SJSA1 (cell line): ENCODE measurements around the gene MRFAP1. TPM values are rescaled to one million over a fixed set of nuclear protein-coding genes. Genes with fewer than 3 reads are reported as not detected.

Source experiments
- DNase-seq, 2 experiments: peaks; one replicate each; pipeline ENCODE4 v3.0.0-alpha.2; 2015 to 2020; ENCODE audit warnings: low spot score in 2 of 2, low read depth in 1 of 2
- H3K27ac ChIP-seq: fragments of 250-450 bp; sonication (Bioruptor Pico); 2 replicates; pipeline ENCODE4 v1.5.1; 2020; ENCODE audit warnings: mild to moderate bottlenecking, moderate library complexity
- H3K27me3 ChIP-seq: fragments of 250-450 bp; sonication (Bioruptor Pico); replicated peaks from 2 replicates; pipeline ENCODE4 v1.5.1; 2020; ENCODE audit warnings: mild to moderate bottlenecking, moderate library complexity
- H3K36me3 ChIP-seq: fragments of 250-450 bp; sonication (Bioruptor Pico); 2 replicates; pipeline ENCODE4 v1.5.1; 2020; ENCODE audit warnings: mild to moderate bottlenecking
- H3K4me1 ChIP-seq: fragments of 250-450 bp; sonication (Bioruptor Pico); replicated peaks from 2 replicates; pipeline ENCODE4 v1.6.1; 2021; ENCODE audit warnings: mild to moderate bottlenecking
- H3K4me3 ChIP-seq: fragments of 250-450 bp; sonication (Bioruptor Pico); 2 replicates; pipeline ENCODE4 v1.5.1; 2020; ENCODE audit warnings: mild to moderate bottlenecking
- H3K9me3 ChIP-seq: fragments of 250-450 bp; sonication (Bioruptor Pico); replicated peaks from 2 replicates; pipeline ENCODE4 v1.5.1; 2020; ENCODE audit warnings: mild to moderate bottlenecking
- total RNA-seq: library from RNA; depleted of rRNA; stranded (reverse); fragments of >200 nt; shearing (Covaris generic); gene quantifications from 2 replicates; pipeline ENCODE4 v1.2.3, GENCODE V29; 2014; rRNA removed

The MRFAP1 gene
- total RNA-seq: 65.2 and 84.8 TPM in 2 replicates

DNA sequence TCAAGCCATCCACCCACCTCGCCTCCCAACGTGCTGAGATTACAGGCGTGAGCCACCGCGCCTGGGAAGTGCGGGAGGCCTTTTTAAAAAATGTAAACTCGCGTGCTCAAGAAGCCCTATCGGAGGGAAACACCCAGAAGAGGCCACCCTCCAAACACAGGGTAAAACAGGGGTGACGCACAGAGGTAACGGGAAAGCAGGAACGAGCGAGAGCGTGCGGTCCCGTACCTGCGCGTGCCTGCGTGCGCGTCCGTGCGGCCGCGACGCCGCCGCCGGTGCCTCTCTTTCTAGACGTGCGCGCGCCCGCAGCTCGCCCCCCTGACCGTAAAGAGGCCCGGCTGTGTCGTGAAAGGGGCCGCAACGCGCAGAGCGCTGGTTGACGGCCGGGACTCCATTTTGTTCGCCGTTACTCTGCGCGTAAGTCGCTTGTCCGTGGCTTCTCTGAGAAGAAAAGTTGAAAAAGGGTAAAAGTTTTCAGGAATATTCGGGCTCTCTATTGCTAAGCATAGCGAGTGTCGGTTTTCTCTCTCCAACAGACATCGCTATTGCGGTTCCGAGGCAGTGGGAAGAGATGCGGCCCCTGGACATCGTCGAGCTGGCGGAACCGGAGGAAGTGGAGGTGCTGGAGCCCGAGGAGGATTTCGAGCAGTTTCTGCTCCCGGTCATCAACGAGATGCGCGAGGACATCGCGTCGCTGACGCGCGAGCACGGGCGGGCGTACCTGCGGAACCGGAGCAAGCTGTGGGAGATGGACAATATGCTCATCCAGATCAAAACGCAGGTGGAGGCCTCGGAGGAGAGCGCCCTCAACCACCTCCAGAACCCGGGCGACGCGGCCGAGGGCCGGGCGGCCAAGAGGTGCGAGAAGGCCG, at the start of gene MRFAP1:
MRFAP1 (plus strand) TSS at position 394 of the 872 bp plus-strand sequence; CDS start at position 572, 178 bp downstream.
- peak; percentile 80 to 87 for DNase-seq

DNA sequence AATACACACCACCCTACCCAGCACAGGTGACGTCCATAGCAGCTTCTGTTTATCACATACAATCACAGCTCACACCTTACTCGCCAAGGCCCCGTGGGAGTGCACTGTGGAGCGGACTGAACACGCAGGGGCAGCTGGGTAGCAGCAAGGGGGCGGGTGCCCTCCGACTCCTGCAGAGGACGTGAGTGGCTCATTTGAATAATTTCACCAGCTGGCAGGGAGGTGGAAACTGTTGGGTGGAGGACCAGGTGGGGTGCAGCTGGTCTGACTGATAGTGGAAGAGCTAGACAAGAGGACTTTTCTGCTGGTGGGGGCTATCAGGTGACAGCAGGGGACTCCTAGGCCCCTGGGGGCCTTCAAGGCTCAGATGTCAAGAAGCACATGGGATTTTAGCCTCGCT, 49.2 kb upstream of the MRFAP1 start:
- H3K27ac ChIP-seq: no peak overlapping the region
- DNase-seq: no peak
- no peaks in the 10 kb centered on the region for H3K36me3 ChIP-seq
- H3K4me3 ChIP-seq: no peak overlapping the region
- no peaks in the 10 kb centered on the region for H3K4me1 ChIP-seq
- no peaks in the 10 kb centered on the region for H3K27me3 ChIP-seq
- no peaks in the 10 kb centered on the region for H3K9me3 ChIP-seq

More for the DNA sequence above, at the start of gene MRFAP1:
- peak within 1 kb of the TSS; percentile 71 for H3K4me3 ChIP-seq
- H3K9me3 ChIP-seq: no peaks in the 10 kb centered on the region
- H3K27ac ChIP-seq: peak within 1 kb of the TSS; percentile 71
- no peaks in the 10 kb centered on the region for H3K27me3 ChIP-seq
- H3K36me3 ChIP-seq: peaks cover 26% of the 10 kb centered on the region
- H3K4me1 ChIP-seq: peaks cover 10% of the 10 kb centered on the region

DNA sequence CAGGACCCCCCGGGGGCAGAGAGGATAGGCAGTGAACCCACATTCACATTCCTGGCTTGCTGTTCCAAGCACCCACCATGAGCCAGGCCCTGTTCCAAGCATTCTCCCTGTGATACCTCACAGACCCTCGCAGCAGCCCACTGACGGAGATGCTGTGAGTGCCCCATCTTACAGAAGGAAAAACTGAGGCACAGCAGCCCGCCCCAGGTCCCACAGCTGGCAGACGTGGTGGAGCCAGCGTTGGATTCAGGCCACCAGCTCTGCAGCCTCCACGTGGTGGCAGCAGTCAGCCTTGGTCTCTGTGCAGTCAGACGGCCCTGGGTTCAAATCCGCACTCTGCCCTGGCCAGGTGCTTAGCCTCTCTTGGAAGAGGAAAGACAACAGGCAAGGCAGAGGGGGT, 48.7 kb upstream of the MRFAP1 start:
- Histone ChIP-seq H3K27me3 (no peaks in the 10 kb centered on the region), H3K4me1 (no peaks in the 10 kb centered on the region), H3K27ac (no peak overlapping the region), H3K9me3 (no peaks in the 10 kb centered on the region), H3K36me3 (no peaks in the 10 kb centered on the region), H3K4me3 (no peak overlapping the region)
- no peak for DNase-seq

DNA sequence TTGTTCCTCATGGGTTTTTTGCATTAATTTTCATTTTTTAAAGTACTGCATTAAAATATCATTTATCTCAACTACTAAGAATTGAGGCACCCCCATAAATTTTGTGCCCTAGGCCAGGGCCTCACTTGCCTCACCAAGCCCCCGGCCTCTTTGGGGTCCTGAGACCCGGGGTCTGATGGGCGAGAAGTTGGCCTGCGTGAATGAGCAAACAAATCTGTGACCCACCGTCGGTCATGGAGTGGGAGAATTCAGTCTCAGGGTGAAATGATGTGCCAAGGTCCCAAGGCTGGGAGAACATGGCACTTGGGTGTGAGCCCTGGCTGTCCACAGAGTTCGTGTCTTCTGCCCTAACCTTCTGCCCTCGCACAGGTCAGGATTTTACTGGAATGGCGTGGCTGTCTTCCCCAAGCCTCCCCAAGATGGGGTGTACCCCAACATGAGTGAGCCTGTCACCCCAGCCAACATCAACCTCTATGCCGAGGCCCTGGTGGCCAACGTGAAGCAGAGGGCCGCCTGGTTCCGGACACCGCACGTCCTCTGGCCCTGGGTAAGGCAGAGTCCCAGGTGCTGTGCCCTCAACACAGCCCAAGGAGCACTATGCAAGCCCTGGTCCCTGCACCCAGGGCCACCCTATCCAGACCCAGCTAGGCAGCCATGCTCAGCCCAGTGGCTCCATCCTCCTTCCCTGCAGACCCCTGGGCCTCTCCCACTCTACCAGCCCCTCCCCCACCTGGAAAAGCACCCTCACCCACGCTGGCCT, 47.5 kb upstream of the MRFAP1 start:
- Histone ChIP-seq H3K4me1 (no peaks in the 10 kb centered on the region), H3K9me3 (no peaks in the 10 kb centered on the region), H3K36me3 (no peaks in the 10 kb centered on the region), H3K27ac (no peak overlapping the region), H3K27me3 (no peaks in the 10 kb centered on the region), H3K4me3 (no peak overlapping the region)
- no peak for DNase-seq

DNA sequence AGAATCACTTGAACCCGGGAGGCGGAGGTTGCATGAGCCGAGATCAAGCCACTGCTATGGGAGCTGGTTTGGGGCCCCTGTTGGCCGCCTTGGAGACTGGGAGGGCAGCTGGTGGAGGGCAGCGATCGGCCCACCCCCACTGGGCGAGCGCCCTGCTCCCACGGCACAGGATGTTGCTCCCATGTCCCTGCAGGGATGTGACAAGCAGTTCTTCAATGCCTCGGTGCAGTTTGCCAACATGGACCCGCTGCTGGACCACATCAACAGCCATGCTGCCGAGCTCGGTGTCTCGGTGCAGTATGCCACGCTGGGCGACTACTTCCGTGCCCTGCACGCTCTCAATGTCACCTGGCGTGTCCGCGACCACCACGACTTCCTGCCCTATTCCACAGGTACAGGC, 46.1 kb upstream of the MRFAP1 start:
- H3K27ac ChIP-seq: no peak overlapping the region
- H3K9me3 ChIP-seq: no peaks in the 10 kb centered on the region
- no peak overlapping the region for H3K4me3 ChIP-seq

DNA sequence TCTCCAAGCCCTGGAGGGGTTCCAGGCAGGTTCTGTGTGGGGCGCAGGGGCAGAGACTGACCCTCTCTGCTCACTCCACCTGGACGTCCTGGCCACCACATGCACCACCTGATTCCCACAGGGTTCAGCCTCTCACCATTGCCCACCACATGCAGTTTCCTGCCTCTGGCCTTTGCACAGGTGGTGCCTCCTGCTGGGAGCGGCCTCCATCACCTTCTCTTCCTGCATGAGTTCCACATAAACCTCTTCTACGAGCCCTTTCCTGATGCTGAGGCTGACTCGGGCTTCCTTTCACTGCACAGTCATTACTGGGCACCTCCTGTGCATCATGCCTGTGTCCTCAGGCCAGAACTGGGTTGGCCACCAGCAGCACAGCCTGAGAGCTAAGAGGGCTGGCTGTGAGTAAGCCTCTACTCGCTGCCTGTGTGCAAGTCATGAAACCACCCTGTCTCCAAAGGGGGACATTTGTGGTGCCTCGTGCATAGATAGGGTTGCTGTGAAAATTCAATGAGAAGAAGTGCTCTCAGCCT, 45.6 kb upstream of the MRFAP1 start:
- Histone ChIP-seq H3K4me3 (no peak overlapping the region), H3K36me3 (no peaks in the 10 kb centered on the region), H3K4me1 (no peaks in the 10 kb centered on the region), H3K27ac (no peak overlapping the region), H3K9me3 (no peaks in the 10 kb centered on the region), H3K27me3 (no peaks in the 10 kb centered on the region)
- no peak for DNase-seq

More for the DNA sequence above, 46.1 kb upstream of the MRFAP1 start:
- DNase-seq: no peak
- no peaks in the 10 kb centered on the region for H3K4me1 ChIP-seq
- H3K27me3 ChIP-seq: no peaks in the 10 kb centered on the region
- H3K36me3 ChIP-seq: no peaks in the 10 kb centered on the region

DNA sequence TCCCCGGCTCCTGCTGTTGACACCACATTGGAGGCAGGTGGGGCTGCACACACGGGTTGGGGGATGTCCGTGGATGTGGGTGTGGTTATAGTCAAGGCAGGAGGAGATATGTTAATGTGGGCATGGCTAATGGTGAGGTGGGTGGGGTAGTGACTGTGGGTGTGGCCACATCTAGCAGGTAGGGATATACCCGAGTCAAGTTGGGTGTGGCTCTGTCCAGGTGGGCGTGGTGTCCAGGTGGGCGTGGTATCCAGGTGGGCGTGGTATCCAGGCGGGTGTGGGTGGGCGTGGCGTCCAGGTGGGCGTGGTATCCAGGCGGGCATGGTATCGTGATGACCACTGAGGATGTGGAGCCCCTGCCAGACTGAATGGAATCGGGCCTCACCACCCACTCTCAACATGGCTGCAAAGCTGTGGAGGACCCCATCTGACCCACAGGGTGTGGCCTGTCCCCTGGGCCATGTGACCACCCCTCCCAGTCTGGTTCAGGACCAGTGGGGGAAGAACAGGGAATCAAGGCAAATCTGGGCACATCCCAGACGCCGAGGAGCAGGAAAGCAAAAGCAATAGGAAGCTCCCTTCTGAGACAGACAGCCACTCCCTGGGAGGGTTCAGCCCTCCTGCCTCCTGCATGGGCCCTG, 44.5 kb upstream of the MRFAP1 start:
- H3K9me3 ChIP-seq: no peaks in the 10 kb centered on the region
- no peak overlapping the region for H3K27ac ChIP-seq
- no peaks in the 10 kb centered on the region for H3K36me3 ChIP-seq
- no peak for DNase-seq
- no peak overlapping the region for H3K4me3 ChIP-seq
- H3K4me1 ChIP-seq: no peaks in the 10 kb centered on the region
- H3K27me3 ChIP-seq: no peaks in the 10 kb centered on the region

DNA sequence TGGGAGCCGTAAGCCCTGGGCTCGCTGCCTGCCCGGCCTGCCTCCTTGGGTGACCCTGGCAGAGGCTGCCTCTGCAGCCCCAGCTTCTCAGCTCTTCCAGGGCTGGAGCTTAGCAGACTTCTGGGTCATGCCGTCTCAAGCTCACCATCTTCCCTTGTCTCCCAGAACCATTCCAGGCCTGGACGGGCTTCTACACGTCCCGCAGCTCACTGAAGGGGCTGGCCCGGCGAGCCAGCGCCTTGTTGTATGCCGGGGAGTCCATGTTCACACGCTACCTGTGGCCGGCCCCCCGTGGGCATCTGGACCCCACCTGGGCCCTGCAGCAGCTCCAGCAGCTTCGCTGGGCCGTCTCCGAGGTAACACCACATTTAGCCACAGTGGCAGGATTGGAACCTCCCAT, 43.5 kb upstream of the MRFAP1 start:
- H3K4me1 ChIP-seq: no peaks in the 10 kb centered on the region
- no peaks in the 10 kb centered on the region for H3K27me3 ChIP-seq
- H3K27ac ChIP-seq: no peak overlapping the region
- H3K4me3 ChIP-seq: no peak overlapping the region
- no peaks in the 10 kb centered on the region for H3K36me3 ChIP-seq
- no peaks in the 10 kb centered on the region for H3K9me3 ChIP-seq
- DNase-seq: no peak

DNA sequence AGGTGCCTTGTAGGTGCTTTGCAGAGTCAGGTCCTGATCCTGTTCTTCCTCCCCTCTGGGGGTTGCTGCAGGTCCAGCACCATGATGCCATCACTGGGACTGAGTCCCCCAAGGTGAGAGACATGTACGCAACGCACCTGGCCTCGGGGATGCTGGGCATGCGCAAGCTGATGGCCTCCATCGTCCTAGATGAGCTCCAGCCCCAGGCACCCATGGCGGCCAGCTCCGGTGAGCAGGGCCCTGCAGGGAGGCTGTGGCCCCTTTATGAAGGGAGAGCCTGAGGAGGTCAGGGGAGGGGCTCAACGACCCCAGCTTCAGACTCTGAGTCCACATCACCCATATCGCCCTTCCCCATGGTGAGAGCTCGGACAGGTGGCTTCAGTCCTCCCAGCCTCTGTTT, 42.4 kb upstream of the MRFAP1 start:
- Histone ChIP-seq H3K9me3 (no peaks in the 10 kb centered on the region), H3K4me1 (no peaks in the 10 kb centered on the region), H3K27ac (no peak overlapping the region), H3K4me3 (no peak overlapping the region), H3K36me3 (no peaks in the 10 kb centered on the region), H3K27me3 (no peaks in the 10 kb centered on the region)
- DNase-seq: no peak

DNA sequence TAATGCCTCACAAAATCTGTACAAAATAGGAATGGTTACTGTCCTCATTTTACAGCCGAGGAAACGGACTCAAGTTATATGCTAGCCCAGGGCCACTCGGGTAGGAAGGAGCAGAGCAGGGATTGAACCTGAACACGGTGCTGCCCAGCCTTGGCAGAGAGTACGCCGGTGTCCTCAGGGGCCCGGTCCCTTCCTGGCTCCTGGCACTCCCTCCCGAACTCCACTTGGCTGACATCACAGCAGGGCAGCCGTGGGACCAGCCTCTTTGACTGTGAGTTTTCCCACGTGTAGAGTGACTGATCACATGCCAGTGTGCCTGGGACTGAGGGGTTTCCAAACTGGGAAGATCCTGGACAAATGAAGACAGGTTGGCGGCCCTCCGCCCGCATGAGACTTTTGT, 41.8 kb upstream of the MRFAP1 start:
- DNase-seq: no peak
- Histone ChIP-seq H3K4me1 (no peaks in the 10 kb centered on the region), H3K27me3 (no peaks in the 10 kb centered on the region)

DNA sequence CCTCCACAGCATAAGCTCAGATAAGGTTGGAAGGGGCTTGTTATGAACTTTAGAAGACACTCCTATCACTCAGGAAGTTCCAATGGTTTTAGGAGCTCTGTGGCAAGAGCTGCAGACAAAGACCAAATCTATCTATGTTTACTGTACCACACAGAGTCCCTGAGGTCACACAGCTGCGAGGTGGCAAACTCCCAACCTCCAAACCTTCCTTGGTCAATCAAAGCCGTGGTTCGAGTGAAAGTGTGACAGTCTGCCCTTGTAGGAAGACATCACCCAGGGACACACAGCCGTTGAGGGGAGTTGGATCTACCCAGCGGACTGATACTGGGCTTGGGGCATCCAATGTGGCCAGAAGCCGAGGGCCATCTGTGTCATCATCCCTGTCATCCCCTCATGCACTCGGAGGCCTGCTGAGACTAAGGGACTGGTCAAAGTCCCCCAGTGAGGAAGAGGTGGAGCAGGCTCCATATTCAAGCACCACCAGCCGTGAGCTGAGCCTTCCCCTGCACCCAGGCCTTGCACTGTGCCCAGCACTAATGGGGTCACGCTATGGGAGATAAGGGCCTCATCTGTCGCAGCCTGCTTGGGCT, 38.7 kb upstream of the MRFAP1 start:
- Histone ChIP-seq H3K36me3 (peaks cover 4% of the 10 kb centered on the region; the same call in 1 of the 2 replicates), H3K27ac (no peak overlapping the region), H3K4me1 (no peaks in the 10 kb centered on the region), H3K9me3 (no peaks in the 10 kb centered on the region), H3K27me3 (no peaks in the 10 kb centered on the region), H3K4me3 (no peak overlapping the region)
- DNase-seq: no peak

More for the DNA sequence above, 41.8 kb upstream of the MRFAP1 start:
- no peak overlapping the region for H3K4me3 ChIP-seq
- H3K27ac ChIP-seq: no peak overlapping the region
- H3K36me3 ChIP-seq: no peaks in the 10 kb centered on the region
- no peaks in the 10 kb centered on the region for H3K9me3 ChIP-seq

DNA sequence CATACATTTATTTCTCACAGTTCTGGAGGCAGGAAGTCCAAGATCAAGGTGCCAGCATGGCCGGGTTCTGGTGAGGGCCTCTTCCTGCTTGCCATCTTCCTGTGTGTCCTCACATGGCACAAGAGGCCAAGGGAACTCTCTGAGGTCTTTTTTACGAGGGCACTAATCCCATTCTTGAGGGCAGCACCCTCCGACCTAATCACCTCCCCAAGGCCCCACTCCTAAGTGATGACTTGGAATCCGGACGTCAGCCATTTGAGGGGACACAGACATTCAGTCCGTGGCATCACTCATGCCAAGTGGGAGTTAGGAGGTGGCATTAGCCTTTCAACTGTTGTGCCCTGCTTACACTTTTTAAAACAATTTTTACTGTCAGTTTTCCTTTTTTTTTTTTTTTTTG, 38.2 kb upstream of the MRFAP1 start:
- no peak overlapping the region for H3K27ac ChIP-seq
- DNase-seq: no peak
- H3K4me1 ChIP-seq: no peaks in the 10 kb centered on the region
- peaks cover 4% of the 10 kb centered on the region; the same call in 1 of the 2 replicates for H3K36me3 ChIP-seq
- H3K9me3 ChIP-seq: no peaks in the 10 kb centered on the region
- H3K27me3 ChIP-seq: no peaks in the 10 kb centered on the region
- no peak overlapping the region for H3K4me3 ChIP-seq

DNA sequence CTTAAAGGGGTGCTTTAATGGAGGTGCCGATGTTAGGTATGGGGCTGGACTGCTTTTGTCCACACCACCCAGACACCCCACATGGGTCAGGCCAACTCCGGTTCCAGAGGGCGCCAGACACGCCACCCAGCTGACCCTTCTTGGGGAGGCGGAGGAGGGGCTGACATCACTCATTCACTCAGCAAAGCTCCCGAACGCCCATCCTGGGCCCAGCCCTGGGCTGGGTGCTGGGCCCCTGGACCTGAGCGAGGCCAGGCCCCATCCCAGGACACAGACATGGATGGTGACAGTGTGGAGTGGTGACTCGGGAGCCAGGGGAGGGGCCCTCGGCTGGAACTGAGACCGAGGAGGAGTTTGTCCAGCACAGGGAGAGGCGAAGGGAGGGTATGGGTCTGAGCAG, 37.4 kb upstream of the MRFAP1 start:
- Histone ChIP-seq H3K36me3 (peaks cover 4% of the 10 kb centered on the region; the same call in 1 of the 2 replicates), H3K27ac (no peak overlapping the region), H3K9me3 (no peaks in the 10 kb centered on the region), H3K4me1 (no peaks in the 10 kb centered on the region), H3K27me3 (no peaks in the 10 kb centered on the region), H3K4me3 (no peak overlapping the region)
- no peak for DNase-seq
